CD14-positive monocyte (primary cell): ENCODE data around the gene IL1RAPL1. TPM values are rescaled to one million over a fixed set of nuclear protein-coding genes. Genes with fewer than 3 reads are reported as not detected.

Source experiments
- DNase-seq, 3 donors: peaks; one replicate each; pipeline ENCODE4 v3.0.0-alpha.2; 2011 to 2022
- H2AFZ ChIP-seq: 2 replicates; pipeline ENCODE4 v1.6.0; 2012; ENCODE audit warnings: mild to moderate bottlenecking, low read depth, low read length, inconsistent platforms; ENCODE audit not compliant: insufficient read depth, poor library complexity, severe bottlenecking
- H3K27ac ChIP-seq, 2 donors: 1 replicate in 1 of 2; 2 replicates in 1 of 2; pipeline ENCODE4 v1.5.1; 2012 to 2013; ENCODE audit warnings: low read length in 2 of 2, control low read depth in 1 of 2, inconsistent platforms in 1 of 2, low read depth in 1 of 2, mild to moderate bottlenecking in 1 of 2
- H3K27me3 ChIP-seq, 2 donors: one replicate each; pipeline versions ENCODE4 v1.6.0 to v1.6.1; 2011 to 2013; ENCODE audit warnings: low read length in 2 of 2; ENCODE audit not compliant: control insufficient read depth in 2 of 2, insufficient read depth in 2 of 2
- H3K36me3 ChIP-seq, 2 donors: replicated peaks in 1 of 2; 1 replicate in 1 of 2; 2 replicates in 1 of 2; pipeline versions ENCODE4 v1.5.1 to v1.6.1; 2012 to 2013; ENCODE audit warnings: low read length in 2 of 2, control low read depth in 1 of 2, inconsistent platforms in 1 of 2, mild to moderate bottlenecking in 1 of 2; ENCODE audit not compliant: insufficient read depth in 2 of 2, control insufficient read depth in 1 of 2
- H3K4me1 ChIP-seq, 2 donors: 1 replicate in 1 of 2; 2 replicates in 1 of 2; pipeline versions ENCODE4 v1.5.1 to v1.6.1; 2012 to 2013; ENCODE audit warnings: low read length in 2 of 2, control low read depth in 1 of 2, inconsistent platforms in 1 of 2, mild to moderate bottlenecking in 1 of 2, moderate library complexity in 1 of 2; ENCODE audit not compliant: insufficient read depth in 2 of 2, control insufficient read depth in 1 of 2
- H3K4me2 ChIP-seq: replicated peaks from 2 replicates; pipeline ENCODE3; 2012; ENCODE audit warnings: low read length, moderate library complexity, mild to moderate bottlenecking; ENCODE audit not compliant: poor library complexity, severe bottlenecking; ENCODE audit errors: extremely low read depth
- H3K4me3 ChIP-seq, 3 experiments: fragments of 200-600 bp in 1 of 3; sonication (generic) in 1 of 3; replicated peaks in 1 of 3; 1 replicate in 2 of 3; 2 replicates in 1 of 3; pipeline ENCODE4 v1.5.1; 2011 to 2013; ENCODE audit warnings: low read length in 3 of 3, mild to moderate bottlenecking in 3 of 3, control low read depth in 2 of 3, low read depth in 2 of 3, inconsistent platforms in 1 of 3, moderate library complexity in 1 of 3
- H3K79me2 ChIP-seq: 2 replicates; pipeline ENCODE4 v1.6.0; 2012; ENCODE audit warnings: mild to moderate bottlenecking, control low read depth, inconsistent platforms, low read length, moderate library complexity; ENCODE audit not compliant: insufficient read depth
- H3K9ac ChIP-seq: 2 replicates; pipeline ENCODE4 v1.6.0; 2017; ENCODE audit warnings: low read length, mild to moderate bottlenecking; ENCODE audit not compliant: insufficient read depth, poor library complexity, severe bottlenecking
- H3K9me3 ChIP-seq, 2 donors: replicated peaks in 1 of 2; 1 replicate in 1 of 2; 2 replicates in 1 of 2; pipeline versions ENCODE4 v1.5.1 to v1.6.1; 2012 to 2013; ENCODE audit warnings: low read length in 2 of 2, control low read depth in 1 of 2; ENCODE audit not compliant: control insufficient read depth in 1 of 2, insufficient read depth in 1 of 2
- H4K20me1 ChIP-seq: 2 replicates; pipeline ENCODE4 v1.6.0; 2012; ENCODE audit warnings: mild to moderate bottlenecking, low read length, control low read depth, moderate library complexity; ENCODE audit not compliant: insufficient read depth
- H3K27ac Mint-ChIP-seq, 7 donors: one replicate each; pipeline ENCODE4 v1.8.0; 2020; ENCODE audit warnings: mild to moderate bottlenecking in 7 of 7, mixed read lengths in 7 of 7, moderate library complexity in 6 of 7, inconsistent platforms in 2 of 7
- H3K27me3 Mint-ChIP-seq, 3 donors: one replicate each; pipeline ENCODE4 v1.8.0; 2021 to 2022; ENCODE audit warnings: low read depth in 3 of 3, mild to moderate bottlenecking in 3 of 3, mixed read lengths in 3 of 3, moderate library complexity in 3 of 3, inconsistent platforms in 1 of 3
- H3K36me3 Mint-ChIP-seq, 2 donors: one replicate each; pipeline ENCODE4 v1.8.0; 2020; ENCODE audit warnings: mixed read lengths in 2 of 2, inconsistent platforms in 1 of 2, mild to moderate bottlenecking in 1 of 2
- H3K4me1 Mint-ChIP-seq: one replicate; pipeline ENCODE4 v1.8.0; 2020; ENCODE audit warnings: mild to moderate bottlenecking, mixed read lengths
- H3K4me3 Mint-ChIP-seq, 2 donors: one replicate each; pipeline ENCODE4 v1.8.0; 2020; ENCODE audit warnings: mild to moderate bottlenecking in 2 of 2, mixed read lengths in 2 of 2, moderate library complexity in 1 of 2
- H3K9me3 Mint-ChIP-seq, 7 donors: one replicate each; pipeline ENCODE4 v1.8.0; 2020 to 2022; ENCODE audit warnings: mixed read lengths in 7 of 7, mild to moderate bottlenecking in 6 of 7, moderate library complexity in 6 of 7, inconsistent platforms in 2 of 7
- WGBS: methylation state at CpG from one replicate; pipeline ENCODE4 v1.1.5; 2013; ENCODE audit warnings: missing lambda C conversion rate; ENCODE audit not compliant: insufficient coverage; 5-methylcytosine and 5-hydroxymethylcytosine counted together
- intact Hi-C, 2 donors: fragments of 100-400 bp; cut with micrococcal nuclease; formaldehyde crosslinking; loops; one replicate each; pipeline versions ENCODE4 v1.15.0 to v1.15.1; 2023
- polyA plus RNA-seq, 3 donors: library from polyadenylated mRNA; depleted of rRNA in 1 of 3; unstranded in 2 of 3; stranded (reverse) in 1 of 3; fragments of 300-500 nt in 2 of 3; fragments of >200 nt in 1 of 3; fragmentation: Illumina TruSeq in 2 of 3; gene quantifications; 1 replicate in 2 of 3; 2 replicates in 1 of 3; pipeline ENCODE4 v1.2.3, GENCODE V29; 2012 to 2021
- TF ChIP-seq, protein P1 (sequence below): fragments of 200-600 bp; IDR thresholded peaks from one replicate; pipeline ENCODE4 v1.8.0; 2022; ENCODE audit warnings: antibody characterized with exemption, mild to moderate bottlenecking

The IL1RAPL1 gene
- polyA plus RNA-seq, 3 donors, result not detected

DNA sequence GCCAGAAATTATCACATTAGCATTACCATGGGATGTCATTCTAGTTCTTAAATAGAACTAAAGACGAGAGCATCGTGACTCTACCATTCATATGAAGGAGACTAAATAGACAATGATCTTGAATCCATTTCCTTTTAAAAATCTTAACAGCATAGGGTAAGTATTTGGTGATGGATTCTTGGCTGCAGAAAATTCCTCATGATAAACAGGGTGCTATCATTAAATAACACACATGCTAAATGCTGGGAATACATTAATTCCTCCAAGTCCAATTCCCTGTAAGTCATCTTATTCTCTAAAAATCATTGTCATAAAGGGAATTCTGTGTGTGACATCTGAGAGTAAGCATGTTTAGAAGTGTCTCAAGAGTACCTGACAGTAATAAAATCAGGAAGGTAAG, 1157.7 kb downstream of the IL1RAPL1 start:
- Mint-ChIP-seq H3K4me3 (no peak overlapping the region), H3K4me1 (no peaks in the 10 kb centered on the region), H3K9me3 (peaks cover 0 to 10% (median 0%) of the 10 kb centered on the region in 7 donors), H3K36me3 (no peaks in the 10 kb centered on the region), H3K27me3 (peaks cover 0 to 5% (median 0%) of the 10 kb centered on the region in 3 donors), H3K27ac (no peak overlapping the region)
- WGBS, result no CpG with 5 or more reads among the region's 2 CpGs
- no peaks in the 10 kb centered on the region for H3K36me3 ChIP-seq
- H3K79me2 ChIP-seq, result no peaks in the 10 kb centered on the region
- H3K4me1 ChIP-seq, result no peaks in the 10 kb centered on the region
- no peak for DNase-seq
- no peak overlapping the region for H3K4me2 ChIP-seq
- H3K27ac ChIP-seq, result no peak overlapping the region
- H4K20me1 ChIP-seq, result no peaks in the 10 kb centered on the region
- no peaks in the 10 kb centered on the region for H3K27me3 ChIP-seq
- intact Hi-C loops, result no loop called here
- TF ChIP-seq, protein P1, sequence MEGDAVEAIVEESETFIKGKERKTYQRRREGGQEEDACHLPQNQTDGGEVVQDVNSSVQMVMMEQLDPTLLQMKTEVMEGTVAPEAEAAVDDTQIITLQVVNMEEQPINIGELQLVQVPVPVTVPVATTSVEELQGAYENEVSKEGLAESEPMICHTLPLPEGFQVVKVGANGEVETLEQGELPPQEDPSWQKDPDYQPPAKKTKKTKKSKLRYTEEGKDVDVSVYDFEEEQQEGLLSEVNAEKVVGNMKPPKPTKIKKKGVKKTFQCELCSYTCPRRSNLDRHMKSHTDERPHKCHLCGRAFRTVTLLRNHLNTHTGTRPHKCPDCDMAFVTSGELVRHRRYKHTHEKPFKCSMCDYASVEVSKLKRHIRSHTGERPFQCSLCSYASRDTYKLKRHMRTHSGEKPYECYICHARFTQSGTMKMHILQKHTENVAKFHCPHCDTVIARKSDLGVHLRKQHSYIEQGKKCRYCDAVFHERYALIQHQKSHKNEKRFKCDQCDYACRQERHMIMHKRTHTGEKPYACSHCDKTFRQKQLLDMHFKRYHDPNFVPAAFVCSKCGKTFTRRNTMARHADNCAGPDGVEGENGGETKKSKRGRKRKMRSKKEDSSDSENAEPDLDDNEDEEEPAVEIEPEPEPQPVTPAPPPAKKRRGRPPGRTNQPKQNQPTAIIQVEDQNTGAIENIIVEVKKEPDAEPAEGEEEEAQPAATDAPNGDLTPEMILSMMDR, result no peak
- no peak overlapping the region for H3K4me3 ChIP-seq
- no peak overlapping the region for H3K9ac ChIP-seq
- no peak overlapping the region for H2AFZ ChIP-seq
- no peaks in the 10 kb centered on the region for H3K9me3 ChIP-seq

DNA sequence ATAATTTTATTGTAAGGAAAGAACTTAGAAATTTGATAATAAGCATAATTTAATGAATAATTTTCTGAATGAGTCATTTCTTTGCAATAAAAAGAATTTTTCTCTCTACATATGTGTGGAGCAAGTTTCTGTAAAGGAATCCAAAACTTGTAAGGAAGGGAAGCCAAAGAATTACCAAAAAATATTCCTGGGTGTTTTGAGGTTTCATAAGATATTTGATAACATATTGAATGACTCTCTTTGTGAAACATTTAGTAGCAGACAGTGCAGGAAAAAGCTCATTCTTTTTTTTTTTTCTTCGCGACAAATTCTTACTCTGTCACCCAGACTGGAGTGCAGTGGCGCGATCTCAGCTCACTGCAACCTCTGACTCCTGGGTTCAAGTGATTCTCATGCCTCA, 1159.1 kb downstream of the IL1RAPL1 start:
- Mint-ChIP-seq H3K9me3 (peaks cover 0 to 7% (median 0%) of the 10 kb centered on the region in 7 donors), H3K4me1 (no peaks in the 10 kb centered on the region), H3K27me3 (peaks cover 0 to 5% (median 0%) of the 10 kb centered on the region in 3 donors), H3K4me3 (no peak overlapping the region), H3K36me3 (no peaks in the 10 kb centered on the region), H3K27ac (no peak overlapping the region)
- no peak overlapping the region for H3K4me3 ChIP-seq
- no peaks in the 10 kb centered on the region for H3K79me2 ChIP-seq
- no peak for DNase-seq
- no peak overlapping the region for H3K4me2 ChIP-seq
- no peak overlapping the region for H2AFZ ChIP-seq
- intact Hi-C loops, result no loop called here
- H3K27ac ChIP-seq, result no peak overlapping the region
- H4K20me1 ChIP-seq, result no peaks in the 10 kb centered on the region
- TF ChIP-seq, protein P1, result no peak
- H3K36me3 ChIP-seq, result no peaks in the 10 kb centered on the region
- no CpG with 5 or more reads among the region's 4 CpGs for WGBS
- H3K27me3 ChIP-seq, result no peaks in the 10 kb centered on the region
- no peaks in the 10 kb centered on the region for H3K4me1 ChIP-seq
- no peak overlapping the region for H3K9ac ChIP-seq
- no peaks in the 10 kb centered on the region for H3K9me3 ChIP-seq
